ENCODE results near the gene KTI12.
"Not testable (repeated sequence)": the region's sequence is repeated elsewhere in the genome, so short reads cannot be mapped to it uniquely, and the experiment has no call there.

KTI12 gene

GRCh38 chr1:52032785-52033131 lies 852 bp downstream of the KTI12 start:
- Histone ChIP-seq H3K27ac (ENCODE audit: poor library complexity, severe bottlenecking) (peak overlapping the region; percentile 53), H3K4me3 (ENCODE audit: severe bottlenecking) (peak overlapping the region; percentile 92), H3K27me3 (ENCODE audit: insufficient read depth, poor library complexity, severe bottlenecking) (no peaks in the 10 kb centered on the region), H3K4me1 (ENCODE audit: insufficient read depth, poor library complexity, severe bottlenecking) (peaks cover 16% of the 10 kb centered on the region), H3K36me3 (ENCODE audit: low read depth) (peaks cover 49% of the 10 kb centered on the region), H3K9me3 (ENCODE audit: severe bottlenecking) (no peaks in the 10 kb centered on the region)
- ATAC-seq (ENCODE audit: low read depth) (peak; percentile 57), DNase-seq (ENCODE audit: low spot score) (peak; percentile 57)
- no peak for TF ChIP-seq CTCF (IDR thresholded peaks at IDR 0.05; ENCODE audit: poor library complexity, severe bottlenecking)

- Histone ChIP-seq H3K9me3 (ENCODE audit: severe bottlenecking) (no peaks in the 10 kb centered on the region), H3K4me3 (ENCODE audit: severe bottlenecking) (peak overlapping the region; percentile 92), H3K27ac (ENCODE audit: poor library complexity, severe bottlenecking) (peak overlapping the region; percentile 53), H3K4me1 (ENCODE audit: insufficient read depth, poor library complexity, severe bottlenecking) (peaks cover 16% of the 10 kb centered on the region), H3K27me3 (ENCODE audit: insufficient read depth, poor library complexity, severe bottlenecking) (no peaks in the 10 kb centered on the region), H3K36me3 (ENCODE audit: low read depth) (peaks cover 54% of the 10 kb centered on the region)
- DNase-seq (ENCODE audit: low spot score) (no peak), ATAC-seq (ENCODE audit: low read depth) (peak; percentile 33)
- TF ChIP-seq CTCF (IDR thresholded peaks at IDR 0.05; ENCODE audit: poor library complexity, severe bottlenecking), result no peak
These were observed 1.4 kb downstream of the KTI12 start for GRCh38 chr1:52032124-52032784.

GRCh38 chr1:52028839-52029238 lies 4.8 kb downstream of the KTI12 start:
- ATAC-seq (ENCODE audit: low read depth); DNase-seq (ENCODE audit: low spot score); H3K9me3 ChIP-seq (ENCODE audit: severe bottlenecking); H3K27me3 ChIP-seq (ENCODE audit: insufficient read depth, poor library complexity, severe bottlenecking); H3K27ac ChIP-seq (ENCODE audit: poor library complexity, severe bottlenecking); H3K4me3 ChIP-seq (ENCODE audit: severe bottlenecking): not testable (repeated sequence)
- Histone ChIP-seq H3K36me3 (ENCODE audit: low read depth) (peaks cover 69% of the 10 kb centered on the region), H3K4me1 (ENCODE audit: insufficient read depth, poor library complexity, severe bottlenecking) (peaks cover 13% of the 10 kb centered on the region)

GRCh38 chr1:52028328-52028727 lies 5.3 kb downstream of the KTI12 start:
- Histone ChIP-seq H3K36me3 (ENCODE audit: low read depth) (peaks cover 74% of the 10 kb centered on the region), H3K4me1 (ENCODE audit: insufficient read depth, poor library complexity, severe bottlenecking) (peaks cover 11% of the 10 kb centered on the region), H3K4me3 (ENCODE audit: severe bottlenecking) (no peak overlapping the region), H3K9me3 (ENCODE audit: severe bottlenecking) (peaks cover 1% of the 10 kb centered on the region), H3K27ac (ENCODE audit: poor library complexity, severe bottlenecking) (no peak overlapping the region), H3K27me3 (ENCODE audit: insufficient read depth, poor library complexity, severe bottlenecking) (no peaks in the 10 kb centered on the region)
- DNase-seq (ENCODE audit: low spot score) (no peak), ATAC-seq (ENCODE audit: low read depth) (no peak)
- no peak for TF ChIP-seq CTCF (IDR thresholded peaks at IDR 0.05; ENCODE audit: poor library complexity, severe bottlenecking)

GRCh38 chr1:52026278-52026677 lies 7.3 kb downstream of the KTI12 start:
- Histone ChIP-seq H3K27ac (ENCODE audit: poor library complexity, severe bottlenecking) (no peak overlapping the region), H3K4me3 (ENCODE audit: severe bottlenecking) (no peak overlapping the region), H3K36me3 (ENCODE audit: low read depth) (peaks cover 68% of the 10 kb centered on the region), H3K27me3 (ENCODE audit: insufficient read depth, poor library complexity, severe bottlenecking) (no peaks in the 10 kb centered on the region), H3K9me3 (ENCODE audit: severe bottlenecking) (peaks cover 1% of the 10 kb centered on the region), H3K4me1 (ENCODE audit: insufficient read depth, poor library complexity, severe bottlenecking) (no peaks in the 10 kb centered on the region)
- TF ChIP-seq CTCF (IDR thresholded peaks at IDR 0.05; ENCODE audit: poor library complexity, severe bottlenecking), result no peak
- DNase-seq (ENCODE audit: low spot score) (no peak), ATAC-seq (ENCODE audit: low read depth) (no peak; the same call in 2 of the 3 replicates)
